ENCODE measurements around the gene TMEM220. TPM values are rescaled to one million over a fixed set of nuclear protein-coding genes. Genes with fewer than 3 reads are reported as not detected.
A peak's percentile ranks its signal among the peaks of the same experiment; 100 is the strongest.

TMEM220 gene
- polyA plus RNA-seq, 1 of the 3 experiments (the other 2 are of a cell fraction), result 2.7 TPM

DNA sequence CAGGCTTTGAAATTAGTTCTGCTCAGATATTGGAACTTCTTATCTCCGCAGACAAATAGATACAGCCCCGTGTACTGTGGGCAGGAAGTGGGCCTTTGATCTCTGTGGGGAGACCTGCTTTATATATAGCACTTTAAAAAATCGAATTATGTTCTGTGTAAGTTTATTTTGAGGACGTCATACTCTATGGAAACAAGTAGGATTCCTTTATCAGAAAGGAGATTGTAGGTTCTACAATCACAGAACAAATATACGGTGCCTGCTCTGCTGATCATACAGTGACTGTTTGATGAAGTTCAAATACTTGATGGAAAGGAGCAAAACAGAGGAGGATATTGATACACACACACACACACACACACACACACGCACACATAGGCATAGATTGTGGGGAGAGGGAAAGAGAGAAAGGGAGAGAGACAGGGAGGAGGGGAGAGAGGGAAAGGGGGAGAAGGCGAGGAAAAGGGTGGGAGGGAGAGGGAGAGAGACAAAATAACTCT is 14.7 kb upstream of the TMEM220 start:
- Histone ChIP-seq H3K9me3 (no peaks in the 10 kb centered on the region), H3K4me3 (ENCODE audit: low read depth in 2 of 2, low read length in 1 of 2) (no peak overlapping the region), H3K9me2 (no peaks in the 10 kb centered on the region), H2AFZ (ENCODE audit: low read depth) (no peak overlapping the region), H3K4me1 (ENCODE audit: control insufficient read depth in 1 of 2, insufficient read depth in 2 of 2, low read depth in 1 of 2, low read length in 1 of 2) (peaks cover 0 to 36% of the 10 kb centered on the region in 2 experiments; a peak in 2 of 4 replicates), H4K20me1 (ENCODE audit: insufficient read depth) (no peaks in the 10 kb centered on the region), H3K36me3 (replicated peaks in 1 of 2; ENCODE audit: control insufficient read depth in 1 of 2, insufficient read depth in 2 of 2, low read length in 1 of 2) (no peaks in the 10 kb centered on the region), H3K27me3 (ENCODE audit: insufficient read depth) (no peaks in the 10 kb centered on the region; the same call in 1 of the 2 replicates), H3F3A (replicated peaks; ENCODE audit: insufficient read depth) (no peaks in the 10 kb centered on the region), H3K4me2 (no peak overlapping the region), H3K9ac (no peak overlapping the region), H3K27ac (ENCODE audit: low read depth in 2 of 2, low read length in 1 of 2) (no peak overlapping the region), H3K79me2 (ENCODE audit: insufficient read depth) (no peaks in the 10 kb centered on the region)
- TF ChIP-seq, protein P1, sequence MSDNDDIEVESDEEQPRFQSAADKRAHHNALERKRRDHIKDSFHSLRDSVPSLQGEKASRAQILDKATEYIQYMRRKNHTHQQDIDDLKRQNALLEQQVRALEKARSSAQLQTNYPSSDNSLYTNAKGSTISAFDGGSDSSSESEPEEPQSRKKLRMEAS (IDR thresholded peaks at IDR 0.05; ENCODE audit: low read depth), result no peak
- TF ChIP-seq RAD21 (IDR thresholded peaks at IDR 0.05; ENCODE audit: low read length), result no peak
- no peak for TF ChIP-seq FOXM1 (IDR thresholded peaks at IDR 0.05; ENCODE audit: low read depth)
- peak; percentile 39 for DNase-seq
- ChIA-PET CTCF (interaction anchor here (0.9 to 5.2 kb wide), 2 partner anchors 8 to 10 kb away, joined by 4 to 50 read pairs; no protein-coding TSS in a partner anchor), POLR2A (no interaction called here)
- WGBS (ENCODE audit: low lambda C conversion rate), result 37% methylated on average over 7 of the region's 7 CpGs

- CTCF ChIA-PET, result interaction anchor here (8.5 kb wide), 1 partner anchor 102 kb away, joined by 165 read pairs; no protein-coding TSS in a partner anchor
These were observed 13.6 kb upstream of the TMEM220 start for GRCh38 chr17:10743316-10744009.

GRCh38 chr17:10742431-10742830 is 12.6 kb upstream of the TMEM220 start:
- TF ChIP-seq ELF1 (IDR thresholded peaks at IDR 0.05) (no peak), NRF1 (IDR thresholded peaks at IDR 0.05; ENCODE audit: low read depth, low read length) (no peak), USF2 (IDR thresholded peaks at IDR 0.05; ENCODE audit: borderline replicate concordance, low read depth, low read length) (no peak), JUND (IDR thresholded peaks at IDR 0.05) (no peak), RCOR1 (IDR thresholded peaks at IDR 0.05; ENCODE audit: low read length) (no peak), RFX5 (IDR thresholded peaks at IDR 0.05; ENCODE audit: low read length) (no peak), NFIC (IDR thresholded peaks at IDR 0.05; ENCODE audit: borderline replicate concordance) (no peak)
- TF ChIP-seq, protein P2, sequence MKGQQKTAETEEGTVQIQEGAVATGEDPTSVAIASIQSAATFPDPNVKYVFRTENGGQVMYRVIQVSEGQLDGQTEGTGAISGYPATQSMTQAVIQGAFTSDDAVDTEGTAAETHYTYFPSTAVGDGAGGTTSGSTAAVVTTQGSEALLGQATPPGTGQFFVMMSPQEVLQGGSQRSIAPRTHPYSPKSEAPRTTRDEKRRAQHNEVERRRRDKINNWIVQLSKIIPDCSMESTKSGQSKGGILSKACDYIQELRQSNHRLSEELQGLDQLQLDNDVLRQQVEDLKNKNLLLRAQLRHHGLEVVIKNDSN (IDR thresholded peaks at IDR 0.05; ENCODE audit: borderline replicate concordance, low read depth), result no peak

More at GRCh38 chr17:10743316-10744009, 13.6 kb upstream of the TMEM220 start:
- Histone ChIP-seq H3F3A (replicated peaks; ENCODE audit: insufficient read depth) (no peaks in the 10 kb centered on the region), H3K9me3 (no peaks in the 10 kb centered on the region), H3K4me2 (no peak overlapping the region), H4K20me1 (ENCODE audit: insufficient read depth) (no peaks in the 10 kb centered on the region), H3K4me3 (ENCODE audit: low read depth in 2 of 2, low read length in 1 of 2) (no peak overlapping the region), H2AFZ (ENCODE audit: low read depth) (no peak overlapping the region), H3K27me3 (ENCODE audit: insufficient read depth) (no peaks in the 10 kb centered on the region; the same call in 1 of the 2 replicates), H3K27ac (ENCODE audit: low read depth in 2 of 2, low read length in 1 of 2) (no peak overlapping the region), H3K4me1 (ENCODE audit: control insufficient read depth in 1 of 2, insufficient read depth in 2 of 2, low read depth in 1 of 2, low read length in 1 of 2) (peaks cover 0 to 30% of the 10 kb centered on the region in 2 experiments; a peak in 2 of 4 replicates), H3K9ac (no peak overlapping the region), H3K79me2 (ENCODE audit: insufficient read depth) (no peaks in the 10 kb centered on the region), H3K36me3 (replicated peaks in 1 of 2; ENCODE audit: control insufficient read depth in 1 of 2, insufficient read depth in 2 of 2, low read length in 1 of 2) (no peaks in the 10 kb centered on the region), H3K9me2 (no peaks in the 10 kb centered on the region)
- DNase-seq, result no peak
- 60% methylated on average over 8 of the region's 8 CpGs for WGBS (ENCODE audit: low lambda C conversion rate)
- no peak for TF ChIP-seq EZH2phosphoT487 (IDR thresholded peaks at IDR 0.05; ENCODE audit: borderline replicate concordance, low read depth)
- TF ChIP-seq RXRA (IDR thresholded peaks at IDR 0.05; ENCODE audit: borderline replicate concordance, low read depth), result no peak
- POLR2A ChIA-PET, result no interaction called here

More at GRCh38 chr17:10742431-10742830, 12.6 kb upstream of the TMEM220 start:
- Histone ChIP-seq H3K79me2 (ENCODE audit: insufficient read depth) (no peaks in the 10 kb centered on the region), H3K9me2 (no peaks in the 10 kb centered on the region), H2AFZ (ENCODE audit: low read depth) (no peak overlapping the region), H3F3A (replicated peaks; ENCODE audit: insufficient read depth) (no peaks in the 10 kb centered on the region), H3K9ac (no peak overlapping the region), H3K27ac (ENCODE audit: low read depth in 2 of 2, low read length in 1 of 2) (no peak overlapping the region), H3K4me2 (no peak overlapping the region), H4K20me1 (ENCODE audit: insufficient read depth) (no peaks in the 10 kb centered on the region), H3K27me3 (ENCODE audit: insufficient read depth) (no peaks in the 10 kb centered on the region; the same call in 1 of the 2 replicates), H3K9me3 (no peaks in the 10 kb centered on the region), H3K4me1 (ENCODE audit: control insufficient read depth in 1 of 2, insufficient read depth in 2 of 2, low read depth in 1 of 2, low read length in 1 of 2) (peaks cover 0 to 22% of the 10 kb centered on the region in 2 experiments; a peak in 1 of 4 replicates), H3K36me3 (replicated peaks in 1 of 2; ENCODE audit: control insufficient read depth in 1 of 2, insufficient read depth in 2 of 2, low read length in 1 of 2) (no peaks in the 10 kb centered on the region), H3K4me3 (ENCODE audit: low read depth in 2 of 2, low read length in 1 of 2) (no peak overlapping the region)
- ChIA-PET CTCF (interaction anchor here (8.5 kb wide), 1 partner anchor 103 kb away, joined by 165 read pairs; no protein-coding TSS in a partner anchor), POLR2A (no interaction called here)
- DNase-seq, result no peak
- WGBS (ENCODE audit: low lambda C conversion rate), result 72% methylated on average over 6 of the region's 6 CpGs

Measured in SK-N-SH (cell line).